Measurements from ENCODE around the gene KNCN. TPM values are rescaled to one million over a fixed set of nuclear protein-coding genes. Genes with fewer than 3 reads are reported as not detected.
A peak's percentile ranks its signal among the peaks of the same experiment; 100 is the strongest.

Gene KNCN
- total and polyA plus RNA-seq, 10 donors = not detected

- Histone ChIP-seq H3K9me3 (no peaks in the 10 kb centered on the region), H3K4me1 (peaks cover 0 to 10% (median 2%) of the 10 kb centered on the region in 6 donors), H3K27me3 (replicated peaks in 1 of 7) (peaks cover 3 to 73% (median 37%) of the 10 kb centered on the region in 7 donors), H3K36me3 (no peaks in the 10 kb centered on the region), H3K4me3 (no peak overlapping the region), H3K27ac (no peak overlapping the region)
- TF ChIP-seq CTCF (IDR thresholded peaks at IDR 0.05 in 8 of 11, conservative IDR thresholded peaks at IDR 0.05 in 3 of 11) (no peak), POLR2A (IDR thresholded peaks at IDR 0.05) (no peak), POLR2AphosphoS5 (IDR thresholded peaks at IDR 0.05) (no peak)
- intact Hi-C loops (cut with DNase I; ENCODE audit: low total_unique reads) = no loop called here
- peak; percentile 60 for DNase-seq
- 6 to 12% (median 9%) methylated on average over 28 to 58 of the region's 58 CpGs for WGBS, 5 donors
Observed at GRCh38 chr1:46543761-46544560, 7.5 kb downstream of the KNCN start.

- H3K4me3 ChIP-seq = no peak overlapping the region
- no peak overlapping the region for H3K27ac ChIP-seq
- H3K27me3 ChIP-seq (replicated peaks in 1 of 7) = peaks cover 3 to 79% (median 37%) of the 10 kb centered on the region in 7 donors
- H3K9me3 ChIP-seq = no peaks in the 10 kb centered on the region
- peak; percentile 55 for DNase-seq
- peaks cover 0 to 10% (median 2%) of the 10 kb centered on the region in 6 donors for H3K4me1 ChIP-seq
- no peak for TF ChIP-seq POLR2AphosphoS5 (IDR thresholded peaks at IDR 0.05)
- no peak for TF ChIP-seq CTCF (IDR thresholded peaks at IDR 0.05 in 8 of 11, conservative IDR thresholded peaks at IDR 0.05 in 3 of 11)
- TF ChIP-seq POLR2A (IDR thresholded peaks at IDR 0.05) = no peak
- 36 to 61% (median 52%) methylated on average over 7 of the region's 7 CpGs for WGBS, 5 donors
- no peaks in the 10 kb centered on the region for H3K36me3 ChIP-seq
- intact Hi-C loops (cut with DNase I; ENCODE audit: low total_unique reads) = no loop called here
Observed at GRCh38 chr1:46543382-46543760, 8.1 kb downstream of the KNCN start.

GRCh38 chr1:46539972-46540371, 11.5 kb downstream of the KNCN start:
- Histone ChIP-seq H3K36me3 (no peaks in the 10 kb centered on the region), H3K27ac (no peak overlapping the region), H3K4me3 (no peak overlapping the region), H3K4me1 (peaks cover 0 to 6% (median 2%) of the 10 kb centered on the region in 6 donors), H3K9me3 (no peaks in the 10 kb centered on the region), H3K27me3 (replicated peaks in 1 of 7) (peaks cover 3 to 82% (median 30%) of the 10 kb centered on the region in 7 donors)
- no peak for TF ChIP-seq CTCF (IDR thresholded peaks at IDR 0.05 in 8 of 11, conservative IDR thresholded peaks at IDR 0.05 in 3 of 11)
- intact Hi-C loops (cut with DNase I; ENCODE audit: low total_unique reads) = no loop called here
- WGBS, 5 donors = 73 to 85% (median 78%) methylated on average over 9 of the region's 9 CpGs
- DNase-seq = no peak

GRCh38 chr1:46538147-46538546, 13.3 kb downstream of the KNCN start:
- Histone ChIP-seq H3K36me3 (no peaks in the 10 kb centered on the region), H3K4me1 (peaks cover 0 to 10% (median 6%) of the 10 kb centered on the region in 6 donors), H3K27me3 (replicated peaks in 1 of 7) (peaks cover 0 to 79% (median 22%) of the 10 kb centered on the region in 7 donors), H3K4me3 (no peak overlapping the region), H3K27ac (no peak overlapping the region), H3K9me3 (no peaks in the 10 kb centered on the region)
- WGBS, 5 donors = 64 to 84% (median 77%) methylated on average over 2 of the region's 2 CpGs
- no peak for DNase-seq
- TF ChIP-seq POLR2A (IDR thresholded peaks at IDR 0.05) (no peak), POLR2AphosphoS5 (IDR thresholded peaks at IDR 0.05) (no peak), CTCF (IDR thresholded peaks at IDR 0.05 in 8 of 11, conservative IDR thresholded peaks at IDR 0.05 in 3 of 11) (no peak)
- intact Hi-C loops (cut with DNase I; ENCODE audit: low total_unique reads) = no loop called here

All from spleen (tissue), 11 donors.